ENCODE measurements around the gene VEPH1.

Gene VEPH1

DNA sequence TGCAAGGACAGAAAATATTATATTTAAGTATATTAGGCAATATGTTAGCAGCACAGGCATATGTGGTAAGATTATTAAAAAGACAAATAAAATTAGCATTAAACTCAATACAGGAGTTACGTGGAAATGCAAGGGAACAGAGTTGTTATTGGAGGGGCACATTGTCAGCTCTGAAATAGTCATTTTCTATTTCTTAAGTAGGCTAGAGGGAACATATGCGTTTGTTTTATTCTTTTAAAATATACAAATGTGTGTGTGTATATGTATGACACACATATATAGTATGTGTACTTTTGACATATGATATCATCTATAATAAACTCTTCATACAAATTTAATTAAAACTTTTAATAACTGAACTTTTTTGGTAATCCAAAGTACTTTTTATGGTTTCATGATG lies 22.8 kb upstream of the VEPH1 start:
- DNase-seq (ENCODE audit: low read depth) = no peak
- no peak overlapping the region for H3K4me3 ChIP-seq (ENCODE audit: low read depth, low read length)
- TF ChIP-seq, protein P1, sequence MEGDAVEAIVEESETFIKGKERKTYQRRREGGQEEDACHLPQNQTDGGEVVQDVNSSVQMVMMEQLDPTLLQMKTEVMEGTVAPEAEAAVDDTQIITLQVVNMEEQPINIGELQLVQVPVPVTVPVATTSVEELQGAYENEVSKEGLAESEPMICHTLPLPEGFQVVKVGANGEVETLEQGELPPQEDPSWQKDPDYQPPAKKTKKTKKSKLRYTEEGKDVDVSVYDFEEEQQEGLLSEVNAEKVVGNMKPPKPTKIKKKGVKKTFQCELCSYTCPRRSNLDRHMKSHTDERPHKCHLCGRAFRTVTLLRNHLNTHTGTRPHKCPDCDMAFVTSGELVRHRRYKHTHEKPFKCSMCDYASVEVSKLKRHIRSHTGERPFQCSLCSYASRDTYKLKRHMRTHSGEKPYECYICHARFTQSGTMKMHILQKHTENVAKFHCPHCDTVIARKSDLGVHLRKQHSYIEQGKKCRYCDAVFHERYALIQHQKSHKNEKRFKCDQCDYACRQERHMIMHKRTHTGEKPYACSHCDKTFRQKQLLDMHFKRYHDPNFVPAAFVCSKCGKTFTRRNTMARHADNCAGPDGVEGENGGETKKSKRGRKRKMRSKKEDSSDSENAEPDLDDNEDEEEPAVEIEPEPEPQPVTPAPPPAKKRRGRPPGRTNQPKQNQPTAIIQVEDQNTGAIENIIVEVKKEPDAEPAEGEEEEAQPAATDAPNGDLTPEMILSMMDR (IDR thresholded peaks at IDR 0.05; ENCODE audit: control insufficient read depth, extremely low read depth, insufficient read depth) = no peak

DNA sequence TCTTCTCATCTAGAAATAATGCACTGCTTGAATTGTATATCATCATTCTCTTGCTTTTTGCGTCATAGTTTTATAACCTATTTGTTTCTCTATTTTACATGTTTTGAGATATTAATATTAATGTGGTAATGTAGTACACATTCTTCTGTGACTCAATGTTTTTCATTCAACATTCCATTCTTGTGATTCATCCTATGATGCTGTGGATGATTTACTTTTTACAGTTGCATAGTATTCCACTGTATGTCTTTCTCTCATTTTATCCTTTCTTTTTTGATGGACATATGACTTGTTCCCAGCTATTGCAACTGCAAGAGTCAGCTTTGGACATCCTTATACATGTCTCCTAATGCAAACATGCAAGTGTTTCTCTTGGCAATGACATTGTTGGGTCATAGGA lies 20.6 kb upstream of the VEPH1 start:
- TF ChIP-seq, protein P1 (IDR thresholded peaks at IDR 0.05; ENCODE audit: control insufficient read depth, extremely low read depth, insufficient read depth) = no peak
- no peak for DNase-seq (ENCODE audit: low read depth)
- H3K4me3 ChIP-seq (ENCODE audit: low read depth, low read length) = no peak overlapping the region

DNA sequence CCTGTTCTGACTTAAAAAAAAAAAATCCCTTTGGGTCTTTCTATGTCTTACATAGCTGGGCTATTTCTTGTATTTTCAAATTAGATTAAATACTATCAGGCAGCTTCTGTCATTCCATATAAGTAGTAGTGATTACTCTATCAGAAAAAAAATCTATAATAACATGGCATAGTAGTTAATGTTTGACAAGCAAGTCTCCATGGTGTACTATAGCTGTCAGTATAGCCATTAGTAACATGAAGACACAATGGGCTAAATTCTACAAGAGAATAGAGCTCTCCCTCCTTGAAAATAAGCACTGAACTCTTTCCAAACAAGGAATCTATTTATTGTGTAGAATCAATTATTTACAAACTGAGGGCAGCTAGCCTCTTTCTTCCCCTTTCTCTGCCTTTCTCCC lies 19.4 kb upstream of the VEPH1 start:
- TF ChIP-seq, protein P1 (IDR thresholded peaks at IDR 0.05; ENCODE audit: control insufficient read depth, extremely low read depth, insufficient read depth) = no peak
- no peak for DNase-seq (ENCODE audit: low read depth)
- no peak overlapping the region for H3K4me3 ChIP-seq (ENCODE audit: low read depth, low read length)

DNA sequence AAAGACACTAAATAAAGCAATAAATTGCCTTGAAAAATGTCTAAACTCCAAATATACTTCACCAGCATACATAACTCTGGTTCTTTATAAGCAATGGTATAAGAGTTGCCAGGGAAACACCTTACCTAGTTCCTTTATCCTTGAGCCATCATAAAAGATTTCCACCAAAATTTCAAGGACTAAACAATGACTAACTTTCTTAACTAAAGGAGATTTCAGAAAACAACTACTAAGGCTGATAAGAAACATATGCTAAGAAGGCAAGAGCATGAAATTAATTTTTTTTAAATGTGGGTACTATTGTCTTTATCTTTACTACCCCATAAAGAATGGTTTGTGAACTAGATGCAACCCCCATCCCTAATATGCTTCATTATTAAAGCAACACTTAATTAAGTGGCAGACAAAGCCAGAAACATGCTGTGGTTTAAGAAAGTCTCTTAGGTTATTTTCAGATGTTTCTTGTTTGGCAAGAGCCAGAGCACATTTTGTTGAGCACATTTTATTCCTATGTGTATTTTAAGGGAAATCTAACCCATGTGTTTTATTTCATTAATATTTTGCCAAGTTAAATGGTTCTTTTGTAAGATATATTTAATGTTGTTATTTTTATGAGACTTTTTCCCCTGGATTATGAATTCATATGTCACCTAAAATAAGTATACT lies 17.4 kb upstream of the VEPH1 start:
- TF ChIP-seq, protein P1 (IDR thresholded peaks at IDR 0.05; ENCODE audit: control insufficient read depth, extremely low read depth, insufficient read depth) = no peak
- H3K4me3 ChIP-seq (ENCODE audit: low read depth, low read length) = no peak overlapping the region
- no peak for DNase-seq (ENCODE audit: low read depth)

DNA sequence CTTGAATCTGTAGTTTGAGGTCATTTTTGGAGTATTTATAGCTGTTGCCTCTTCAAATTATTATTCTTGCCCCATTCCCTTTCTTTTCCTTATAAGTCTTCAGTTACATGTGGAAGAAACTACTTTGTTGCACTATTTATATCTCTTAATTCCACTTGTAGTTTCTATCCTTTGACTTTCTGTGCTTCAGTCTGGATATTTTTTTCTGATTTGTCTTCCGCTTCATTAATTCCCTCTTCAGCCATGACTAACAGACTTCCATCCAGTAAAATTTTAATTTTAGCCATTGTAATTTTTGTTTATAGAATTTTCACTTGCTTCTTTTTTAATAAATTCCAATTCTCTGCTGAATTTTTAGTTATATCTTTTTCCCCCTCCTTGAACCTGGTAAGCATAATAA lies 15.7 kb upstream of the VEPH1 start:
- no peak for DNase-seq (ENCODE audit: low read depth)
- no peak overlapping the region for H3K4me3 ChIP-seq (ENCODE audit: low read depth, low read length)
- TF ChIP-seq, protein P1 (IDR thresholded peaks at IDR 0.05; ENCODE audit: control insufficient read depth, extremely low read depth, insufficient read depth) = no peak

DNA sequence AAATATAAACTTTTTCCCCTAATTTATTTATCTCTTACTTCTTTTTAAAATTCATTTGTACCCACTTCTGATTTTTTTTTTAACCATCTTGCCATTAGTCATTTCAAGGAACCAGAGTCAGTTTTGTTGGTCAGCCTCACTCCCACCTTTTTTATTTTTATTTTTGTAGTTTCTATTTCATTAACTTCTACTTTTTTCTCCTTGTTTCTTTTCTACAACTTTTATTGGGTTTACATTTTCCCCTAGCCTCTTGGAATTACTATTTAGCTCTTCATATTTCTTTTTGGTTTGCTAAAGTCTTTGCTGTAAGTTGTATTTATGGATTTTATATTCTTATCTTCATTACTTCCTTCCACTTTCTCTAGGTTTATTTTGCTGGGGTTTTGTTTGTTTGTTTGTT lies 13.7 kb upstream of the VEPH1 start:
- no peak for DNase-seq (ENCODE audit: low read depth)
- TF ChIP-seq, protein P1 (IDR thresholded peaks at IDR 0.05; ENCODE audit: control insufficient read depth, extremely low read depth, insufficient read depth) = no peak
- H3K4me3 ChIP-seq (ENCODE audit: low read depth, low read length) = no peak overlapping the region

DNA sequence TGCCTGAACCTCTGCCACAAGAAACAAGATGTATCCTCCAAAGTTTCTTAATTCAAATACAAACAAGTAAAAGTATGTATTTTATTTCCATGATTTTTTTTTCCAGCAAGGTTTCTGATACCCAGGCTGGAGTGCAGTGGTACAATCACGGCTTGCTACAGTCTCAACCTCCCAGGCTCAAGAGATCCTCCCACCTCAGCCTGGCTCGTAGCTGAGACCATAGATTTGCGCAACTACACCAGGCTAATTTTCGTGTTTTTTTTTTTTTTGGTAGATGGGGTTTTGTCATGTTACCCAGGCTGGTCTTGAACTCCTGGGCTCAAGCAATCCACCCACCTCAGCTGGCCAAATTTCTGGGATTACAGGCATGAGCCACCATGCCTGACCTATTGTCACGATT lies 12.2 kb upstream of the VEPH1 start:
- no peak for DNase-seq (ENCODE audit: low read depth)
- TF ChIP-seq, protein P1 (IDR thresholded peaks at IDR 0.05; ENCODE audit: control insufficient read depth, extremely low read depth, insufficient read depth) = no peak

More for the DNA sequence above, 12.2 kb upstream of the VEPH1 start:
- no peak overlapping the region for H3K4me3 ChIP-seq (ENCODE audit: low read depth, low read length)
